Measurements from ENCODE around the gene RPL23. TPM values are rescaled to one million over a fixed set of nuclear protein-coding genes. Genes with fewer than 3 reads are reported as not detected.

Gene RPL23
- total RNA-seq, 3 donors from 2014 or later, result 838 to 1,044 (median 919) TPM

DNA sequence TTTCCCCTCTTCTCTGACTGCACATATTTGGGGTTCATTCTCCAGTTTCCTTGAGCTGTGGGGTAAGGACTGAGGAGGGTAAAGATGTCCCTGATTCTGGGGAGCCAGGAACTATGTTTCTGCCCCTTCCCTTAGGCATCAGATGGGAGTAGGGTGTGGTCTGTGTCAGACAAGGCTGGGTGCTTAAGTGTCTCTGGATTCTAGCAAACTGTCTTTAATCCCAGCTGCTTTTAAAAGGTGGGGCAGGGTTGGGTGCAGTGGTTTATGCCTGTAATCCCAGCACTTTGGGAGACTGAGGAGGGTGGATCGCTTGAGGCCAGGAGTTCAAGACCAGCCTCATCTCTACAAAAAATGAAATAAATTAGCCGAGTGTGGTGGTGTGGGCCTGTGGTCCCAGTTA, 29.3 kb upstream of the RPL23 start:
- TF ChIP-seq CTCF (IDR thresholded peaks at IDR 0.05), result no peak
- intact Hi-C loops (cut with DNase I, micrococcal nuclease), result no loop called here
- no peak for DNase-seq
- peaks cover 2% of the 10 kb centered on the region for H3K36me3 ChIP-seq (ENCODE audit: low read depth)
- ATAC-seq, result no peak
- H3K4me1 ChIP-seq (ENCODE audit: low read depth), result peaks cover 79% of the 10 kb centered on the region
- no peak overlapping the region for H3K4me3 ChIP-seq
- no peaks in the 10 kb centered on the region for H3K9me3 ChIP-seq

GRCh38 chr17:38881600-38882191, 28.2 kb upstream of the RPL23 start:
- peak in 2 of 3 donors; percentile 48 to 73 for DNase-seq
- Histone ChIP-seq H3K4me3 (no peak overlapping the region), H3K4me1 (ENCODE audit: low read depth) (peaks cover 86% of the 10 kb centered on the region), H3K36me3 (ENCODE audit: low read depth) (peaks cover 2% of the 10 kb centered on the region), H3K9me3 (no peaks in the 10 kb centered on the region)
- peak; percentile 11 for ATAC-seq
- TF ChIP-seq CTCF (IDR thresholded peaks at IDR 0.05), result no peak
- intact Hi-C loops (cut with DNase I, micrococcal nuclease), result no loop called here

- DNase-seq (peak in 1 of 3 donors; percentile 48), ATAC-seq (peak; percentile 4)
- Histone ChIP-seq H3K36me3 (ENCODE audit: low read depth) (peaks cover 2% of the 10 kb centered on the region), H3K9me3 (no peaks in the 10 kb centered on the region), H3K4me1 (ENCODE audit: low read depth) (peaks cover 82% of the 10 kb centered on the region), H3K4me3 (no peak overlapping the region)
- no peak for TF ChIP-seq CTCF (IDR thresholded peaks at IDR 0.05)
- intact Hi-C loops (cut with DNase I, micrococcal nuclease), result no loop called here
Observed at GRCh38 chr17:38879878-38880665, 26.6 kb upstream of the RPL23 start.

DNA sequence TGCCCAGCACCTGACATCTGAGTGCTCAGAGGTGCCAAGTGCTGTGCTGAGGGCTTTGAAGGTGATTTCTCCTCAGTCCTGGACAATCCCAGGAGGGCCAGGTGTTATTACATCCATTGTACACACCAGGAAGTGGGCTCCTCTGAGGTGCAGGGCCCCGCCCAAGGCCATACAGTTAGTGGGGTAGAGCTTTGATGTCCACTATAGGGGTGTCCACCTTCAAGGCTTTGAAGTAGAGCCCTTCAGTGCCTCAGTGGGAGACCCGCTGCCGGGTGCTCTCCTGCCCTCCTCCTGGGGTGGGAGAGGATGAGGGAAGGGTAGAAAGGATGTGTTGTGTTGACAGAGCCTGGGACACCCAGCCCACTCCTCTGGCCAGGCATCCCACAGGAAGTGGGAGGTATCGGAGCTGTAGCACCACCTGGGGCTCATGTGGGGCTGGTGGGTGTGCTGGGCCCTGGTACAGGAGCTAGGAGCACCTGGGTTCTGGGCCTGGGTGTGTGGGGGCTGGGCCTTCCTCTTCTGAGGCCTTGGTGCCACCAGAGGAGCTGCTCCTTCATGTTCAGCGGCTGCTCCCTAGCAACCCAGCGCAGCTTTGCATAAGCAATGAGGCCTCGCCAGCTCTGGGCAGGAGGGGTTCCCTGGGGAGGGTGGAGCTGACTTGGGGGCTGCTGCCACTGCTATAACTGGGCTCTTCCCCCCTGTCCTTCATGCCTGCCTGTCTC, 23.8 kb upstream of the RPL23 start:
- H3K36me3 ChIP-seq (ENCODE audit: low read depth), result peaks cover 2% of the 10 kb centered on the region

More for the DNA sequence above, 23.8 kb upstream of the RPL23 start:
- intact Hi-C loops (cut with DNase I, micrococcal nuclease), result no loop called here
- DNase-seq (peak in 1 of 3 donors; percentile 73), ATAC-seq (peak; percentile 31)
- no peak for TF ChIP-seq CTCF (IDR thresholded peaks at IDR 0.05)
- Histone ChIP-seq H3K4me3 (no peak overlapping the region), H3K9me3 (no peaks in the 10 kb centered on the region), H3K4me1 (ENCODE audit: low read depth) (peaks cover 82% of the 10 kb centered on the region)
